ENCODE measurements around the gene CAMK2A.

- TF ChIP-seq CTCF (IDR thresholded peaks at IDR 0.05) (no peak), POLR2A (IDR thresholded peaks at IDR 0.05) (no peak)
Observed at GRCh38 chr5:150263801-150264621, 25.6 kb downstream of the CAMK2A start.

Measured in testis (tissue), 2 donors.